G401 (cell line): ENCODE measurements around the gene CBLB. TPM values are rescaled to one million over a fixed set of nuclear protein-coding genes. Genes with fewer than 3 reads are reported as not detected.
A peak's percentile ranks its signal among the peaks of the same experiment; 100 is the strongest.
"Not testable (repeated sequence)": the region's sequence is repeated elsewhere in the genome, so short reads cannot be mapped to it uniquely, and the experiment has no call there.

Experiments used
- DNase-seq: peaks from one replicate; pipeline ENCODE4 v3.0.0-alpha.2; 2015; ENCODE audit warnings: low spot score
- in situ Hi-C: cut with HindIII; loops from 2 replicates; pipeline ENCODE4 v1.10.0; 2016; ENCODE audit warnings: low sequenced_read_pairs, mixed read lengths
- total RNA-seq: library from RNA; depleted of rRNA; stranded (reverse); fragments of >200 nt; shearing (Covaris generic); gene quantifications from 2 replicates; pipeline ENCODE4 v1.2.3, GENCODE V29; 2014

The CBLB gene
- total RNA-seq, 1 experiment from 2014 or later, result 8.5 TPM

GRCh38 chr3:105770410-105770809, 98.4 kb downstream of the CBLB start:
- in situ Hi-C loops, result no loop called here
- DNase-seq, result no peak

- in situ Hi-C loops, result no loop called here
- DNase-seq, result no peak
These were observed 101.0 kb downstream of the CBLB start for GRCh38 chr3:105767776-105768175.

DNA sequence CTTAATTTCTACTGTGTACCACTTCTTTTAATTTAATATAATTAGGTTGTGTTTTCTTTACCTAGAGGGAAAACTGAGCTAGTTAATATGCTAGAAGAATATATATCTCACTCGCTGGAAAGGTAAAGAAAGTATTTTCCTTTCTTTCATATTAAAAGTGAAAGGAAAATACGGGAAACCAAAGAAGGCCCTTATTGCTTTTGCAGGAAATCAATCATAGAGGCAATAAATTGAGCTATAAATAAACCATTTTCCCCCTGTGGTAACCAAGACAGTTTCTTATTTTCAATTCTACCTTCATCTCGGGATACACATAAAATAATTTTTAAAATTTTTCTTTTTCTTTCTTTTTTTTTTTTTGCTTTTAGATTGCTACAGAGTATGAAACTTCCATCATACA, 101.6 kb downstream of the CBLB start:
- in situ Hi-C loops, result no loop called here
- DNase-seq, result no peak

DNA sequence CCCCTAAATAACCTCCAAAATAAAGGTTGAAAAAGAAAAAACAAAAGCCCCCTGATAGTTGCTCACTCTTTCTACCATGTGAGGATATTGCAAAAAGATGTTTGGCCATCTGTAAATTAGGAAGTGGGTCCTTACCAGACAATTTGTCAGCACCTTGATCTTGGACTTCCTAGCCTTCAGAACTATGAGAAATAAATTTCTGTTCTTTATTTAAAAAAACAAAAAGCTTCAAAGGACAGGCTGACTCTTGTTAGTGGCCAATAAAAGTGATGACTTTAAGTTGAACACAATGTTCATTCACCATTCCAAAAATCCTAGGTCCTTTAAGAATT, 103.5 kb downstream of the CBLB start:
- DNase-seq, result no peak
- in situ Hi-C loops, result no loop called here

DNA sequence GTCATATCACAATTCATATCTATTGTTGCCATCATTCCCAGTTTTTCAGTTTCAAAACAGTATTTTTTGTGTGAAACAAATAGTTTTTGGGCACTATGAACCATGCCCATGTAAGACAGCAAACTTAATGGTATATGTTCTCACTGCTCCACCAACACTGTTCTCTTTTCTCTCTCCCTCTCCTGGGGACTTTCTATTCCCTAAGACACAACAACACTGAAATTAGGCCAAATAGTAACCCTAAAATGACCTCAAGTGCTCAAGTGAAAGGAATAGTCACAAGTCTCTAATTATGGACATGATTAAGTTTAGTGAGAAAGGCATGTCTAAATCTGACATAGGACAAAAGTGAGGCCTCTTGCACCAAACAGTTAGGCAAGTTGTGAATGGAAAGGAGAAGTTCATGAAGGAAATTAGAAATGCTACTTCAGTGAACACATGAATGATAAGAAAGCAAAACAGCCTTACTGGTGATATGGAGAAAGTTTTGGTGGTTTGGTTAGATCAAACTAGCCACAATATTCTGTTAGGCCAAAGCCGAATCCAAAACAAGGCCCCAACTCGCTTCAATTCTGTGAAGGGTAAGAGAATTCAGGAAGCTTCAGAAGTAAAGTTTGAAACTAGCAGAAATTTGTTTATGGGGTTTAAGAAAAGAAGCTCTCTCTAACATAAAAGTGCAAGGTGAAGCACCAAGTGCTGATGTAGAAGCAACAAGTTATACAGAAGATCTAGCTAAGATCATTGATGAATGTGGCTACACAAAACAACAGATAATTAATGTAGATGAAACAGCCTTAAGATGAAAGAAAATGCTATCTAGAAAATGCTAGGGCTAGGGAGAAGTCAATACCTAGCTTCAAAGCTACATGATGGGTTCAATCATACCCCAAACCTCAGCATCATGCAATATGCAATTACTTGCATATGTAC, 104.2 kb downstream of the CBLB start:
- DNase-seq, result no peak

GRCh38 chr3:105763659-105764036, 105.2 kb downstream of the CBLB start:
- in situ Hi-C loops, result no loop called here
- DNase-seq, result no peak

More for the DNA sequence above, 104.2 kb downstream of the CBLB start:
- in situ Hi-C loops, result no loop called here

- in situ Hi-C loops, result no loop called here
- no peak for DNase-seq
These were observed 105.8 kb downstream of the CBLB start for GRCh38 chr3:105762749-105763658.

DNA sequence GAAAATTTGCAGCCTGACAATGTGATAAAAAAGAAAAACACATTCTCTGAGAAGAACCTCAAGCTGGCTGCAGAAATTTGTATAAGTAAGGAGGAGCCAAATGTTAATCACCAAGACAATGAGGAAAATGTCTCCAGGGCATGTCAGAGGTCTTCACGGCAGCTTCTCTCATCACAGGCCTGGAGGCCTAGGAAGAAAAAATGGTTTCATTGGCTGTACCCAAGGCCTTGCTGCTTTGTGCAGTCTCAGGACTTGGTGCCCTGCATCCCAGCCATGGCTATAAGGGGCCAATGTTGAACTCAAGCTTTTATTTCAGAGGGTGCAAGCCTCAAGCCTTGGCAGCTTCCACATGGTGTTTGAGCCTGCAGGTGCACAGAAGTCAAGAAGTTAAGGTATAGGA, 106.6 kb downstream of the CBLB start:
- in situ Hi-C loops, DNase-seq: not testable (repeated sequence)

DNA sequence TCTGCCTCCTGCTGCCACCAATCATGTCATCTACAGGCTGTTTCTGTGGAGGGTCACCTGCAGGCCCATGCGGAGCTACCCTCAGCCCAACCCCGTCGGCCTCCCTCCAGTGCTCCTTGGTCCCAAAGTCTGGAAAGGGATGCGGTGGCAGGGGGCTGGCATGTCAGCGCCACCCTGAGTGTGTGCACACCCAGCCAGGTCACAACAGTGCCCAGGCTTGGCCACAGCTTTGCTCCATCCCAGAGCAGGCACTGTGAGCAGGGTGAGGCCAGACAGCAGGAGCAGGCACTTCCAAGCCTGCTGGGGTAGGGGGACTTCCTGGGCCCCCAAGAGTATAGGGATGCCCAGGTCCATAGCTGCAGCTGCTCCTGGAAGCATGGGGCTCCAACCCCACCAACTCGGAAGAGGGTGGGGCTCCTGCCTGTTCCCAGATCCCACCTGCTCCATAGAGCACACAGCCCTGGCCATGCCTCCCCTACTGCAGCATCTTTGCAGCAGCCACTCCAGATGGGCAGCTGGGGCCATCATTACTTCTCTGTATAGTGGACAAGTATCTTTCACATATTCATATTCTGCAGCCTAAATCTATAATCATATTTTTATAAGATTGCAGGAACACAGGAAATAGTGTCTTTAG, 109.3 kb downstream of the CBLB start:
- in situ Hi-C loops, result no loop called here
- no peak for DNase-seq

GRCh38 chr3:105758451-105758850, 110.4 kb downstream of the CBLB start:
- DNase-seq, result no peak
- in situ Hi-C loops, result no loop called here

- in situ Hi-C loops, result no loop called here
- DNase-seq, result no peak
These were observed 113.5 kb downstream of the CBLB start for GRCh38 chr3:105755121-105755886.

- in situ Hi-C loops, result no loop called here
These were observed 115.9 kb downstream of the CBLB start for GRCh38 chr3:105752791-105753415.

DNA sequence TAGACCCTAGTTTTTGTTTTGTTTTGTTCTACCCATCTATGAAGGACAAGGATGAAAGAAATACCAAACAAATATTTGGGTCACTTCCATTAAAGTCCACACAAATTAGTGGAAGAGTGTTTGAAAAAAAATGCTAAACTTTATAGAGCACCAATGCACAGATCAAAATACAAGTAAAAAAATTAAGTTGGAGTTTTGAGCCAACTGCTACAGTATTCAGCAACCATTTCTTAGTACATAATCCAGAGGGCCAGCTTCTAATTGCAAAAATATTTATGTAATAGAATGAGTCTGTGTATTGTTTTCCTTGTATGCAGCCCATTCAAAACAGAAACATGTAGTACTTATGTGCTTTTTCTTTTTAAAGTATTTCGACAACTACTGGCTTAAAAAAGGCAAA, 121.1 kb downstream of the CBLB start:
- in situ Hi-C loops, result no loop called here
- DNase-seq, result no peak

More at GRCh38 chr3:105752791-105753415, 115.9 kb downstream of the CBLB start:
- peak; percentile 79 for DNase-seq

GRCh38 chr3:105747060-105747541, 121.7 kb downstream of the CBLB start:
- DNase-seq, result peak; percentile 42
- in situ Hi-C loops, result no loop called here

DNA sequence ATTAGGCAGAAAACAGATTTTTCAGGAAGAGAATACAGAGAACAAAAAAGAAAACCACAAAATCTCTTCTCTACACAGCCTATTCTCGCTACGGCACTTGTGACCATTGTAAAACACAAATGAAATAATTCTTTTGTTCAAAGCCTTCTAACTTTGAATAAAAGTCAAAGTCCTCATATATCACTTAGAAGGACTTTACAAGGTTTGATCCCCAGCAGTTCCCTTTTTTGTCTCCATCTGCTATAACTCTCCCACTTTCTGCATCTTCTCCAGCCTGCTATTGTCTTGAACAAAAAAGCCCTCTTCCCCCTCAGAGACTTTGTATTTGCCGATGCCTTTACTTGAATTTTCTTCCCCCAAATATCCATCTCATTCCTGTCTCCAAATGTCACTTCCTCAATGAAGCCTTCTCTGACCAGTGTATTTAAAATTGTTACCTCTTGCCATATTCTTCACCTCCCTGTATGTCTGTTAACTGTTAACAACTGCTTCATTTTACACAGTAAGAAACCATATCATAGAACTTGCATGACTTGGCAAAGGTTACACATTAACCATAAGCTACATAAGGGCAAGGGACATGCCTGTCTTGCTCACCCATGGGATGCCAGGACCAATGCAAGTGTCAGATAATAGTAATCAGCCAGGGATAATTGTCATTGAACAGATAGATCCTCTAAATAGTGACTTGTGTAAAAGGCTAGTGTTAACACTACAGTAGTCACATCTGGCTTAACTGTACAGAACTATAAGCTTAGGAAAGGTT, 122.4 kb downstream of the CBLB start:
- in situ Hi-C loops, result no loop called here
- DNase-seq, result peak; percentile 44

- peak; percentile 74 for DNase-seq
- in situ Hi-C loops, result no loop called here
These were observed 123.8 kb downstream of the CBLB start for GRCh38 chr3:105745046-105745445.

DNA sequence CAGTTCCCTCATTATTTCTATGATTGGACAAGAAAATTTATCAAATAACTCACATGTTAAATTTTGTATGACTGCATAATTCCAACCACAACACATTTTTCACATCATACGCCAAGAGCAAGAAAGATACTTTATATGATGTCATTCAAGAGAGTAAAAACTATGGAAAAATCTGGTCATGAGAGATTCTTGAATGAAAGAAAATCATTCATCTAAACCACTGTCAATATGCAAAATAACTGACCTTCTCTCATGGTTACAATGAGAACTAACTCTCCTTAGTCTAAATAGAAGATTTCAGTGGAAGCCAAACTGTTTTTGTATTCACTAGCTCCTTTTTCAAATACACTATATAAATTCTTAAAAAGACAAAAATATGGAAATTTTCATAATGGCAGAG, 124.6 kb downstream of the CBLB start:
- no peak for DNase-seq
- in situ Hi-C loops, result no loop called here

DNA sequence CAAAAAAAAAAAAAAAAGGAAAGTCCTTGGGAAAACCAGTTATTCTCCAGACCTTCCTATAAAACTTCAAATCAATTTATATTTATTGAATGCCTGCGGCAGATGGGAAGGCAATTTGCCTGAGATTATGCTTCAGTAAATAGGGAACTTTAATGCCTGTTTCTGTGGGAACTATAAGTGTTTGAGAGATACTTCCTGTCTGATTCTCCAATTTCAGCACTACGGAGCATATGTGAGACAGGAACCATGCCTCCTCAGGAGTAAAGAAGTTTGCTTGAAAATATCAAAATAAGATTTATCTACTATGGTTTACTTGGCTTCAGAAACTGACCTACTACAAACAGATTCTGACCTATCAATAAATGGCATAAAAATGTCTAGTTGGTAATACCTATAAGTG, 135.5 kb downstream of the CBLB start:
- in situ Hi-C loops, result no loop called here
- DNase-seq, result no peak
